ENCODE data around the gene EXOC6B.
"Not testable (repeated sequence)": the region's sequence is repeated elsewhere in the genome, so short reads cannot be mapped to it uniquely, and the experiment has no call there.

The EXOC6B gene

DNA sequence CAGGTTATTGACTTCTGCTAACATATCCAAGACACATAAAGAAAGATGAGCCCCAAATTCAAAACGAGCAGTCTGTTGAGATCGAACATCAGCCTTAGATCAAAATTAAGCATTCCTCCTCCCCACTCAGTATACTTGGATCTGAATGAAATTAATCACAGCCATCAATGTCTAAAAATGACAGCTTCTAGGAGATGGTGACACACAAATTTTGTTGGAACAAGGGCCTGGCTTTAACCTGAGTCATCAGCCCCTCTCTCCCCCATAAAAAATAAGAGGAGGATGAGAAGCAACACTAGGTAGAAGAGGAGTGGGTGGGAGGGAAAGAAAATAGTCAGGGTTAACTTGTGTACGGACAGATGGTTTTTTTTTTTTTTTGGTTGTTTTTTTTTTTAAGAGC is 223.1 kb downstream of the EXOC6B start:
- no peak for DNase-seq

GRCh38 chr2:72602095-72602494 is 223.7 kb downstream of the EXOC6B start:
- no peak for DNase-seq

DNA sequence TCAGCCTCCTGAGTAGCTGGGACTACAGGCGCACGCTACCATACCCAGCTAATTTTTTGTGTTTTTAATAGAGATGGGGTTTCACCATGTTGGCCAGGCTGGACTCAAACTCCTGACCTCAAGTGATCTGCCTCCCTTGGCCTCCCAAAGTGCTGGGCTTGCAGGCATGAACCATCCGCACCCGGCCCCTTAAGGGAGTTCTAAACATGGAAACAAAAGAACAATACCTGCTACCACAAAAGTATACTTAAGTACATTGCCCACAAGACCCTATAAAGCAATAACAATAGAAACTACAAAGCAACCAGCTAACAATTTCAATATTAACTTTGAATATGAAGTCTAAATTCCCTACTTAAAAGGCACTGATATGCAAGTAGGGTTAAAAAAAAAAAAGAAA is 242.0 kb downstream of the EXOC6B start:
- not testable (repeated sequence) for DNase-seq

- no peak for DNase-seq
Observed at GRCh38 chr2:72583376-72583775, 242.5 kb downstream of the EXOC6B start.

DNA sequence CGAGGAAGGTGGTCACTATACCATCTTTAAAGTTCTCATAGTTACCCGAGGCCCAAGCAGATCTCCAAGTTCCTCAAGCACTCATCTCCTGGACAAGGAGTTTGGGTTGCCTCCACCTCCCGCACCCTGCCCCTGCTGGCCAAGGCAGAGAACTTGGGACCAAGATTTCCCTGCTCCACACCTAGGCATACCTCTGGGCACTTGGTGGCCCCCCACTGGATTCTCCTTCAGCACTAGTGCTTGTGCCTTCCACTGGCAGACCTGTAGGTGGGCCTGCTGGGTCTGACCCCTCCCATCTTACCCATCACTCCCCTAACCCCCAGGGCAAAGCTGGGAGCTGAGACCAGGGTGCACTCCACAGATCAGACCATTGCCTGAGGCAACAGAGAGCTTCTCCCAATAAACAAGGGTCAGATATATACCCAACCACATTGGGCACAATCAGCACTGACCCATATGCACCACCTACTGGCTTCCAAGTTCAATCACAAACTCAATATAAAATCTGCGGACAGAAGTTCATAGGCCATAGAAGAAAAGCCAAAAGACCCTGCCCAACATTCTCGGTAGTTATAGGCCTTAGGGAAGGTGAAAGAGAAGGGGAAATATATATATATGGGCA is 244.2 kb downstream of the EXOC6B start:
- DNase-seq, result no peak

- DNase-seq, result no peak
Observed at GRCh38 chr2:72579591-72580180, 246.1 kb downstream of the EXOC6B start.

DNA sequence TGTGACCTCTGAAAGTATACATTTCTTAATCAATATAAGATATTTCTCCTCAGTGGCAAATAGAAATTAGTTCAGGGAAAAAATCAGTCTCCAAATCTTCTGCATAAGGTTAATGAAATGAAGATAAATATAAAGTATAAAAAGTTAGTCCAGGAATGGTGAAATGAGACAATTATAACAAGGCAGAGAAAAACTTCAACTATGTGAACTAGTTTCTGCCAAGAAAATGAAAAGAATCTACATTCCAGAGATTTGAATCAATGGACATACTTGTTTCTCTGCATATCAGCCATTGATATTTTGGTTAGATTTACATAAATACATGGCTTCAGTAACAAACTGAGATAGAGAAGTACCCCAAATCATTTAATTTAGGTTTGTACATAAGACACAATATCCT is 249.0 kb downstream of the EXOC6B start:
- DNase-seq, result no peak

DNA sequence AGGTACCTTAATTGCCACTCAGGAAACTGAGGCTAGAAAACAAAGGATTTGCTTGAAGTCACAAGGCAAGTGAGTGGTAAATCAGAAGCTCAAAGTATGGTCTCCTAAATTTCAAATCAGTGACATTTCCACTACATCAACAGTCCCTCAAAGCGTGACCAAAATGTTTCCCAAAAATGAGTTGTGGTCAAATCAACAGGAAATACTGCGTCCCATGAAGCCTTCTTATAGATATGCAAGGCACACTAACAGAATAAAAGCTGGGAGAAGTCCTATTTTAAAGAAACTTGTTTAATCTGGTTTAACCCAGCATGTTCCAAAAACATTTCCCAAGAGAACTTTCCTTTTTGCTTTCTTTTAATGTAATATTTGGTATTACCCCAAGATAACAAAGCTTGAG is 249.4 kb downstream of the EXOC6B start:
- DNase-seq, result no peak

DNA sequence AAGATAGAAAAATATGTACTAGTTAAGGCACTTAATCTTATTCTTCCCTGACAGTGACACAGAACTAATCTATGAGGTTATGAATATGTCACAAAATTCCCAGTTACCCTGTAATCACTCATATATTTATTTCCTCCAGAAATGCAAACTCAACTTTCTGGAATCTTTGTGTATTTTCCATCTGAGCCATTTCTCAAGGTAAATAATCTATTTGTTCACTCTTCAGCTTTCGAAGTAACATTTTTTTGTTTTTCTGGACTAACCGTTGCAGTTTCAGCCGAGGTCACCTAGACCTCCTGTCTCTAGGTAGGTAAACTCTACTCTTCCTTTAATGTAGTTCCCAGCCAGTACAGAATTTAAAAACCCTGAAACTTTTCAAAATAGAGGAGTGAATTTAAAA is 250.9 kb downstream of the EXOC6B start:
- no peak for DNase-seq

DNA sequence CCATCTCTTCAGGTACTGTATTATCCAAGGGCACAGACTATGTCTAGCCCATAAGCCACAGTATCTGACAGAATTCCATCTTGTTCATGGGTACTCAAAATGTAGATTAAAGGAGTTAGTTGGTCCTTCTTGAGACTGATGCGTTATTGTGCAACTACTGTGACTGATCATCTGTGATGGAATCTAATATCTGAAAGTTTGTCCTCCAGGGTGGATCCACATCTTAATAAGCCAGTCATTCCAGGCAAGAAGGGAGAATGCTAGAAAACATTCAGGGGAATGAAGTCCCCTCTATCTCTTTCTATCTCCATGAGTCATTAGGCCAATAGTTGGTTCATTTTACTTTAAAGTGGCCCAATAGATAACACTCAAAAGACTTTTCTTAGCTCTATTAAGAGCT is 252.6 kb downstream of the EXOC6B start:
- DNase-seq, result no peak

- no peak for DNase-seq
Observed at GRCh38 chr2:72572501-72572900, 253.3 kb downstream of the EXOC6B start.

DNA sequence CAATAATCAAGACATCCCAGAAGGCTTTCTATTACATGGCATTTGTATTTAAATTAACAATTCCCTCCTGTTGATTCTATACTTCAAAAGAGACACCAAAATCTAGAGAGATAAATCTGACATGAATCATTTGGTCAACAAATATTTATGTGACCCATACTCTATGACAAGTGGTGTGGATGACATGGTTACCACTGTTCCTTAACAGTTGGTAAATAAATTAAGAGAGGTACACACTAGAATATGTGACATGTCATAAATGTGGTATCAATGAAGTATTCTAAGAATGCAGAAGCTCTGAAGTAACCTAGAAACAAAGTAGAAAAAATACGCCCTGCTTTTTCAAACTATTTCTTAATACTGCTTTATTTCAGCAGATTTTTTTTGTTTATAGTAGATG is 255.4 kb downstream of the EXOC6B start:
- no peak for DNase-seq

- no peak for DNase-seq
Observed at GRCh38 chr2:72562451-72563153, 263.2 kb downstream of the EXOC6B start.

- no peak for DNase-seq
Observed at GRCh38 chr2:72561621-72562318, 264.1 kb downstream of the EXOC6B start.

DNA sequence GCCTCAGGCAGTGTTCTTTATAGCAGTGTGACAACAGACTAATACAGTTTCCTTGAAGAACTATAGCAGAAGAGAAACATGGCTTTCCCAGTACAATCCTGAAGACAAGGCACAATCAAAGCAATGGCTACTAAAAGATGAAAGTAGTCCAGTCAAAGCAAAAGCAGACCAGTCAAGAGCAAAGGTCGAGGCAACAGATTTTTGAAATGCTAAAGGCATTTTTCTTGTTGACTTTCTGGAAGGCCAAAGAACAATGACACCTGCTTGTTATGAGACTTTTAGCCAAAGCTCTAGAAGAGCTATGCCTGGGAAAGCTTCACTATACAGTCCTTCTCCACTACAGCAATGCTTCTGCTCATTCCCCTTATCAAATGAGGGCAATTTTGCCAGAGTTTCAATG is 269.9 kb downstream of the EXOC6B start:
- no peak for DNase-seq

DNA sequence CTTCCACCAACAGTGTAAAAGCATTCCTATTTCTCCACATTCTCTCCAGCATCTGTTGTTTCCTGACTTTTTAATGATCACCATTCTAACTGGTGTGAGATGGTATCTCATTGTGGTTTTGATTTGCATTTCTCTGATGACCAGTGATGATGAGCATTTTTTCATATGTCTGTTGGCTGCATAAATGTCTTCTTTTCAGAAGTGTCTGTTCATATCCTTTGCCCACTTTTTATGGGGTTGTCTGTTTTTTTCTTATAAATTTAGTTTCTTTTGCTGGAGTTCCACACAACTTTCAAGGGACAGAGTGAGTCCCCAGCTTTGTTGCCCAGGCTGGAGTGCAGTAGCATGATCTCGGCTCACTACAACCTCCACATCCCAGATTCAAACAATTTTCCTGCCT is 270.5 kb downstream of the EXOC6B start:
- not testable (repeated sequence) for DNase-seq

GRCh38 chr2:72554910-72555309 is 270.9 kb downstream of the EXOC6B start:
- DNase-seq, result not testable (repeated sequence)

GRCh38 chr2:72554381-72554780 is 271.5 kb downstream of the EXOC6B start:
- DNase-seq, result no peak

DNA sequence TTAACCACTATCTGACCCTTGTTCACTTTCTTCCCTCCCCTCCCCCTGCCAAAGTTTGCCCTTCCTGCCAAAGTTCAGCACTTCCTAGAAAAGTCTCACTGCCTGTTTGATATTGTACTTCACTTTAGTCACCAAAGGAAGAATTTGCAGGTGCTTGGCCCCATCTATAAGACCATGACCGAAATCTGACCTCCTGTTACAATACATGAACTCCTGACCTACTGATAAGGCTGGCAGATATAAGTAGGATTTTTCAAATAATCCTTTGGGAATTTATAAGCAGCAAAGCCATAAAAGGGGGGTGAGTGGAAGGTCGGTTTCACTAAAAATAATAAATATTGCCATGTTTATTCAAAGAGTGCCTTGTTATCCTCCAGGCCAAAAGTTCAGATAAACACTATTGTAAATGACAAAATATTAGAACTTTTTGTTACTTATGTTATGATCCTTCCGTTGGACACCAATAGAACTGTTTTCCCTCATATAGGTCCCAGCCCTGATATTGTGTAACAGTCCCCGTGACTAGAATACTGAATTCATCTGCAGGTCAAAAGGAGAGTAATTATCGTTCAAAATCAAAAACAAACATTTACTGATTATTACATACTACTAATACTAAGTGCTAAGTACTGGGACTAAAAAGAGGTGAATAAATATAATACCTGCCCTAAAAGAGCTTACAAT is 277.6 kb downstream of the EXOC6B start:
- DNase-seq, result no peak

DNA sequence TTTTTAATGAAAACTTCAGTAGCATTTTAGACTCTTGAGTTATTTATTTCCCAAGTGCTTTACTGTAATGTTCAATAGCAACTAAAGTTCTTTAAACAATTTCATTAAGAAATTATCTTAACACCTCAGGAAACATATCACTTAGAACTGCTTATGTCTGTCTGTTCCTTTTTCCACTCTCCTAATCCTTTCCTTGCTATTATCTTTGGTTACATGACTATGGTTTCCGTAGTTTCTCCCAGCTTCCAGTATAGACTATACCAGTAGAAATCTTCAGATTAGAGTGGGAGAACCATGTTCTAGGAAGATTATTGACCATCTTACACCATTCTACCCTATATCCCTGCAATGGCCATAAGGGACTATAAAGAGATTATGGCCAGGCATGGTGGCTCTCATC is 280.0 kb downstream of the EXOC6B start:
- no peak for DNase-seq

DNA sequence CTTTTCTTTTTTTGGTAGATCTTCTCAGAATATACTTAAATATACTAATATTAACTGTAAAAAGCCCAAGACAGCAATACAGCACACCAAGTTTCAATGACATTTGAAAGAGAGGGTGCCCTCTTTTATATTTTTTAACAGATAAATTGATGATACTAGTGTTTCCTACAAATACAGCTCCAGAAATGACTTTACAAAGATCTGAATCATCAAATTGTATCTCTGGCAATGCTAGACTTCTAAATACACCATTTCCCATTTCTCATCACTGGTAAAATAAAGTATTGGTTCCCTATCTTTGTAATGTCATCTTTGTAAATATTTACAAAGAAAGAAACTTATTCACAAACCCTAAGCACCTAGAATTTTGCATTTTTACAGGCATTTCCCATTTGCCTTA is 281.3 kb downstream of the EXOC6B start:
- DNase-seq, result no peak

DNA sequence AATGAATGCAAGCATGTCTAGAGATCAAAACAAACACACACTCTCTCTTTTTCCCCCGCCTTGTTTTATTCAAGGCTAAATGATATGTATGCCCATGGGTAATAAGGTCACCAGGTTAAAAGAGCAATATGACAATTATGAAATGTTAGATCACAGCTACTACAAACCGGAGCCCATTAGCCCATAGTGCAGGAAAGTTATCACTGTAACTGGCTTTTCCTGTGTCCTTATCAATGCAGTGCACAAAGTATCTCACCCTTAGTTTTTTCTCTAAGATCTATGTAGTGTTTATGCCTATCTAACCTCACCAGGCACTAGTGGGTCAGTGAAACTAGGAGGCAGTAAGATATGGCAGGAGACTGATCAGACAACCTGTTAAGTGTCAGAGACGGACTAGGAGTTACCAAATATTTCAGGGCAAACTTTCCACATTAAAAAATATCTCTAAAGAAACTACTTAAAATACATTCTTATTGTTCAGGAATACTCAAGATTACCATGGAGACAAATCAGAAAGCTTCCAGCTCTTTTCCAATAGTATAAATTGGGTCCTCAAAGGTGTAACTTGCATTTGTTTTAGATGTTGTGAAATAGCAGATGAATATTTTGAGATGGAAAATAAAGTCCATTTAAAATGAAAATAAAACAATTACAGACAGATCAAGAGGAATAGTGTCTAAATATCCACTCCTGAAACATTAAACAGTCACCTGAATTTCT is 282.2 kb downstream of the EXOC6B start:
- no peak for DNase-seq

Data from retina (tissue), 1 donor.